H1 (cell line): Measurements from ENCODE around the gene CEP83. TPM values are rescaled to one million over a fixed set of nuclear protein-coding genes. Genes with fewer than 3 reads are reported as not detected.
"Not testable (repeated sequence)": the region's sequence is repeated elsewhere in the genome, so short reads cannot be mapped to it uniquely, and the experiment has no call there.

ENCODE experiments used
- CTCF ChIA-PET: fragments of 300-600 bp; sonication (Branson Sonifier 250); formaldehyde crosslinking; loops from one replicate; lab custom pipeline; 2021; ENCODE audit not compliant: partially characterized antibody; lab: Charles Lee
- POLR2A ChIA-PET: fragments of 300-600 bp; sonication (Branson Sonifier 250); formaldehyde crosslinking; loops from one replicate; lab custom pipeline; 2021; ENCODE audit warnings: inconsistent platforms; ENCODE audit not compliant: partially characterized antibody; lab: Charles Lee
- DNase-seq, 2 experiments: peaks; one replicate each; pipeline versions ENCODE4 v3.0.0 to v3.0.0-alpha.2; 2010 to 2022; ENCODE audit warnings: low spot score in 2 of 2, low read depth in 1 of 2, mixed read lengths in 1 of 2
- FAIRE-seq: peaks from 2 replicates; lab custom pipeline; 2011; peaks lifted over from hg19 to GRCh38; lab: Jason Lieb, UNC
- H2AFZ ChIP-seq: 2 replicates; pipeline ENCODE4 v1.8.1; 2012; ENCODE audit warnings: low read length, inconsistent platforms
- H2AK5ac ChIP-seq: 2 replicates; pipeline ENCODE4 v1.6.1; 2013; ENCODE audit warnings: low read depth, low read length
- H2BK120ac ChIP-seq: replicated peaks from 2 replicates; pipeline ENCODE3; 2013; ENCODE audit warnings: low read depth, low read length, inconsistent platforms
- H2BK12ac ChIP-seq: 2 replicates; pipeline ENCODE4 v1.6.1; 2013; ENCODE audit warnings: low read depth, low read length
- H2BK15ac ChIP-seq: 2 replicates; pipeline ENCODE4 v1.6.1; 2013; ENCODE audit warnings: low read length
- H2BK20ac ChIP-seq: 2 replicates; pipeline ENCODE4 v1.6.1; 2013; ENCODE audit warnings: low read length
- H2BK5ac ChIP-seq: 2 replicates; pipeline ENCODE4 v1.6.1; 2013; ENCODE audit warnings: low read depth, low read length
- H3K14ac ChIP-seq: 2 replicates; pipeline ENCODE4 v1.6.1; 2013; ENCODE audit warnings: inconsistent platforms; ENCODE audit not compliant: insufficient read length
- H3K18ac ChIP-seq: 2 replicates; pipeline ENCODE4 v1.6.1; 2013; ENCODE audit warnings: low read length; ENCODE audit errors: extremely low read depth
- H3K23ac ChIP-seq: 2 replicates; pipeline ENCODE4 v1.6.1; 2013; ENCODE audit warnings: inconsistent platforms; ENCODE audit not compliant: insufficient read length
- H3K23me2 ChIP-seq: 2 replicates; pipeline ENCODE4 v1.6.1; 2013; ENCODE audit warnings: low read depth, low read length
- H3K27ac ChIP-seq: 2 replicates; pipeline ENCODE4 v1.6.1; 2011; ENCODE audit warnings: low read depth, low read length, inconsistent platforms
- H3K27me3 ChIP-seq, 4 experiments: replicated peaks in 1 of 4; 1 replicate in 1 of 4; 2 replicates in 3 of 4; pipeline versions ENCODE4 v1.6.1 to v1.8.1; 2011 to 2013; ENCODE audit warnings: low read length in 3 of 4, mild to moderate bottlenecking in 3 of 4, inconsistent platforms in 2 of 4, mixed read lengths in 2 of 4, moderate library complexity in 1 of 4; ENCODE audit not compliant: control insufficient read depth in 3 of 4, insufficient read depth in 3 of 4; ENCODE audit errors: extremely low read depth in 1 of 4
- H3K36me3 ChIP-seq, 4 experiments: 2 replicates each; pipeline versions ENCODE4 v1.6.1 to v1.8.1; 2011 to 2013; ENCODE audit warnings: mild to moderate bottlenecking in 4 of 4, low read length in 3 of 4, moderate library complexity in 2 of 4, control low read depth in 1 of 4, inconsistent platforms in 1 of 4; ENCODE audit not compliant: insufficient read depth in 4 of 4, control insufficient read depth in 2 of 4
- H3K4ac ChIP-seq: replicated peaks from 2 replicates; pipeline ENCODE3; 2013; ENCODE audit warnings: low read length, low read depth, mixed read lengths, inconsistent platforms; ENCODE audit not compliant: insufficient read length
- H3K4me1 ChIP-seq, 4 experiments: replicated peaks in 1 of 4; 1 replicate in 1 of 4; 2 replicates in 3 of 4; pipeline versions ENCODE4 v1.6.1 to v1.8.1; 2011 to 2013; ENCODE audit warnings: low read length in 3 of 4, inconsistent platforms in 2 of 4, mixed read lengths in 1 of 4; ENCODE audit not compliant: insufficient read depth in 4 of 4, control insufficient read depth in 3 of 4
- H3K4me2 ChIP-seq, 2 experiments: 2 replicates each; pipeline versions ENCODE4 v1.6.1 to v1.8.1; 2011 to 2013; ENCODE audit warnings: low read depth in 2 of 2, low read length in 2 of 2, control low read depth in 1 of 2, inconsistent platforms in 1 of 2, mild to moderate bottlenecking in 1 of 2; ENCODE audit not compliant: insufficient read depth in 1 of 2
- H3K4me3 ChIP-seq, 4 experiments: fragments of 200-600, 300-600 bp in 1 of 4; sonication (generic), shearing (Covaris generic), sonication (Bioruptor Twin) in 1 of 4; 2 replicates each; pipeline versions ENCODE4 v1.5.1 to v1.8.1; 2011 to 2016; ENCODE audit warnings: low read length in 4 of 4, low read depth in 3 of 4, control low read depth in 2 of 4, inconsistent platforms in 2 of 4, mild to moderate bottlenecking in 2 of 4, mixed read lengths in 1 of 4, moderate library complexity in 1 of 4; ENCODE audit not compliant: insufficient read depth in 2 of 4; ENCODE audit errors: extremely low read depth in 1 of 4
- H3K56ac ChIP-seq: replicated peaks from 2 replicates; pipeline ENCODE3; 2013; ENCODE audit warnings: low read depth, mild to moderate bottlenecking, mixed read lengths, low read length, inconsistent platforms; ENCODE audit not compliant: insufficient read length
- H3K79me1 ChIP-seq: 2 replicates; pipeline ENCODE4 v1.6.1; 2013; ENCODE audit warnings: low read depth, low read length, control low read depth
- H3K79me2 ChIP-seq, 2 experiments: 2 replicates each; pipeline versions ENCODE4 v1.6.1 to v1.8.1; 2012 to 2013; ENCODE audit warnings: low read length in 2 of 2, mild to moderate bottlenecking in 2 of 2, inconsistent platforms in 1 of 2; ENCODE audit not compliant: insufficient read depth in 2 of 2, control insufficient read depth in 1 of 2
- H3K9ac ChIP-seq, 4 experiments: replicated peaks in 1 of 4; 1 replicate in 1 of 4; 2 replicates in 3 of 4; pipeline versions ENCODE4 v1.6.1 to v1.8.1; 2011 to 2013; ENCODE audit warnings: low read depth in 3 of 4, low read length in 3 of 4, control low read depth in 2 of 4, mild to moderate bottlenecking in 2 of 4, moderate library complexity in 2 of 4, inconsistent platforms in 1 of 4; ENCODE audit errors: extremely low read depth in 1 of 4
- H3K9me3 ChIP-seq, 2 experiments: 2 replicates each; pipeline versions ENCODE4 v1.6.1 to v1.8.1; 2012 to 2013; ENCODE audit warnings: mild to moderate bottlenecking in 2 of 2, moderate library complexity in 2 of 2, control low read depth in 1 of 2, inconsistent platforms in 1 of 2, low read depth in 1 of 2, low read length in 1 of 2, mixed read lengths in 1 of 2; ENCODE audit not compliant: insufficient read depth in 2 of 2
- H4K20me1 ChIP-seq, 2 experiments: replicated peaks in 1 of 2; 2 replicates each; pipeline versions ENCODE3 to v1.8.1; 2011 to 2013; ENCODE audit warnings: inconsistent platforms in 2 of 2, low read length in 2 of 2, mild to moderate bottlenecking in 1 of 2; ENCODE audit not compliant: insufficient read depth in 2 of 2, control insufficient read depth in 1 of 2
- H4K5ac ChIP-seq: 2 replicates; pipeline ENCODE4 v1.6.1; 2013; ENCODE audit warnings: low read length, low read depth, mixed read lengths, inconsistent platforms; ENCODE audit not compliant: insufficient read length
- H4K8ac ChIP-seq: 2 replicates; pipeline ENCODE4 v1.8.0; 2013; ENCODE audit warnings: mild to moderate bottlenecking, moderate library complexity, low read length, inconsistent platforms; ENCODE audit not compliant: insufficient read depth; ENCODE audit errors: extremely low read depth
- H4K91ac ChIP-seq: replicated peaks from 2 replicates; pipeline ENCODE3; 2013; ENCODE audit warnings: low read length, mixed read lengths, inconsistent platforms; ENCODE audit not compliant: insufficient read length
- WGBS, 2 experiments: shearing (Covaris generic) in 1 of 2; methylation state at CpG; one replicate each; pipeline versions ENCODE4 v1.1.6 to v1.1.7; 2013 to 2015; ENCODE audit warnings: low lambda C conversion rate in 2 of 2, mixed read lengths in 2 of 2, inconsistent platforms in 1 of 2, low coverage in 1 of 2, missing lambda C conversion rate in 1 of 2; ENCODE audit not compliant: insufficient replicate concordance in 2 of 2, insufficient coverage in 1 of 2, insufficient read length in 1 of 2; ENCODE audit errors: extremely low coverage in 1 of 2, missing lambda C conversion rate in 1 of 2; 5-methylcytosine and 5-hydroxymethylcytosine counted together
- polyA plus RNA-seq, 7 experiments: library from polyadenylated mRNA; depleted of rRNA in 3 of 7; stranded (reverse) in 5 of 7; unstranded in 2 of 7; fragments of >200 nt in 5 of 7; fragments of 200-250 nt in 2 of 7; gene quantifications; 1 replicate in 5 of 7; 2 replicates in 1 of 7; 4 replicates in 1 of 7; pipeline versions ENCODE4 v1.2.1 to v1.2.3, GENCODE V29; 2011 to 2013; ENCODE audit warnings: missing spikeins in 2 of 7, mixed read lengths in 2 of 7
- total RNA-seq: library from RNA; stranded (reverse); fragmentation: NEBNext Ultra II Directional; extraction: Animal tissue kit (Norgen Biotek cat#: 25700); gene quantifications from 2 replicates; pipeline ENCODE4 v1.2.1, GENCODE V29; 2021

CEP83 gene
- total and polyA plus RNA-seq, 2 of the 8 experiments (the other 6 are each of a cell fraction or from before 2014, with no cell fraction given) = 6.0 to 25.8 TPM

- H4K20me1 ChIP-seq, H3K27me3 ChIP-seq, H3K23me2 ChIP-seq, H2BK12ac ChIP-seq, H4K5ac ChIP-seq, H3K9ac ChIP-seq, H3K23ac ChIP-seq, H3K14ac ChIP-seq, H3K56ac ChIP-seq, H4K8ac ChIP-seq, H2BK5ac ChIP-seq, H3K4me2 ChIP-seq, H3K4me3 ChIP-seq, H3K18ac ChIP-seq, H2BK120ac ChIP-seq, H2BK15ac ChIP-seq, H3K79me2 ChIP-seq, H4K91ac ChIP-seq, FAIRE-seq, H2BK20ac ChIP-seq, H3K4ac ChIP-seq, DNase-seq, H2AFZ ChIP-seq, H3K27ac ChIP-seq, H3K4me1 ChIP-seq, H2AK5ac ChIP-seq, H3K79me1 ChIP-seq, POLR2A ChIA-PET: not testable (repeated sequence)
- Histone ChIP-seq H3K36me3 (peaks cover 0 to 13% (median 4%) of the 10 kb centered on the region in 4 experiments; a peak in 3 of 8 replicates), H3K9me3 (peaks cover 4 to 11% of the 10 kb centered on the region in 2 experiments)
- CTCF ChIA-PET = interaction anchor here (0.6 kb wide), 1 partner anchor 719 kb away, joined by 3 read pairs; no protein-coding TSS in a partner anchor
- WGBS, 2 experiments = 93% methylated on average over 3 of the region's 4 CpGs; no CpG with 5 or more reads in 1 of the 2 experiments
These were observed 63.7 kb downstream of the CEP83 start for GRCh38 chr12:94396014-94396413.
